Liver (tissue), 9 donors: Measurements from ENCODE around the gene DDX54. TPM values are rescaled to one million over a fixed set of nuclear protein-coding genes. Genes with fewer than 3 reads are reported as not detected.

Experiments
- DNase-seq: peaks from one replicate; pipeline ENCODE4 v3.0.0-alpha.2; 2017; ENCODE audit warnings: low spot score
- H3K27ac ChIP-seq, 2 donors: one replicate each; pipeline ENCODE4 v1.7.0; 2013; ENCODE audit warnings: inconsistent platforms in 2 of 2, low read length in 2 of 2, control low read depth in 1 of 2, low read depth in 1 of 2, mild to moderate bottlenecking in 1 of 2
- H3K27me3 ChIP-seq, 4 donors: one replicate each; pipeline versions ENCODE4 v1.6.1 to v1.7.0; 2013; ENCODE audit warnings: low read length in 3 of 4, inconsistent platforms in 1 of 4, mild to moderate bottlenecking in 1 of 4, moderate library complexity in 1 of 4; ENCODE audit not compliant: control insufficient read depth in 4 of 4, insufficient read depth in 4 of 4
- H3K36me3 ChIP-seq, 4 donors: one replicate each; pipeline versions ENCODE4 v1.6.1 to v1.7.0; 2013; ENCODE audit warnings: low read length in 3 of 4, mild to moderate bottlenecking in 3 of 4, low read depth in 1 of 4, moderate library complexity in 1 of 4; ENCODE audit not compliant: control insufficient read depth in 4 of 4, insufficient read depth in 3 of 4
- H3K4me1 ChIP-seq, 4 donors: one replicate each; pipeline versions ENCODE4 v1.6.1 to v1.7.0; 2013; ENCODE audit warnings: low read length in 3 of 4, mild to moderate bottlenecking in 3 of 4, moderate library complexity in 1 of 4; ENCODE audit not compliant: control insufficient read depth in 4 of 4, insufficient read depth in 4 of 4
- H3K4me3 ChIP-seq, 3 donors: one replicate each; pipeline versions ENCODE4 v1.6.1 to v1.7.0; 2013; ENCODE audit warnings: low read length in 3 of 3, control low read depth in 1 of 3, low read depth in 1 of 3, mild to moderate bottlenecking in 1 of 3
- H3K9ac ChIP-seq, 2 donors: one replicate each; pipeline ENCODE4 v1.7.0; 2013; ENCODE audit warnings: low read length in 2 of 2, mild to moderate bottlenecking in 2 of 2, moderate library complexity in 2 of 2, control low read depth in 1 of 2, low read depth in 1 of 2
- H3K9me3 ChIP-seq, 4 donors: one replicate each; pipeline versions ENCODE4 v1.6.1 to v1.7.0; 2013; ENCODE audit warnings: low read length in 3 of 4; ENCODE audit not compliant: control insufficient read depth in 4 of 4
- EGR1 ChIP-seq, 2 donors: IDR thresholded peaks; 2 replicates each; pipeline ENCODE4 v1.6.1; 2016 to 2018; ENCODE audit warnings: antibody characterized with exemption in 2 of 2, low read depth in 2 of 2
- FOXA1 ChIP-seq: IDR thresholded peaks from 2 replicates; pipeline ENCODE4 v1.6.1; 2016; ENCODE audit warnings: antibody characterized with exemption
- GABPA ChIP-seq, 2 donors: IDR thresholded peaks in 1 of 2; conservative IDR thresholded peaks in 1 of 2; 2 replicates each; pipeline ENCODE4 v1.6.1; 2016; ENCODE audit warnings: antibody characterized with exemption in 2 of 2, mild to moderate bottlenecking in 1 of 2, moderate library complexity in 1 of 2
- HNF4A ChIP-seq, 2 donors: conservative IDR thresholded peaks; 2 replicates each; pipeline ENCODE4 v1.6.1; 2016; ENCODE audit warnings: antibody characterized with exemption in 2 of 2, mild to moderate bottlenecking in 2 of 2
- HNF4G ChIP-seq: IDR thresholded peaks from 2 replicates; pipeline ENCODE4 v1.6.1; 2016; ENCODE audit warnings: antibody characterized with exemption
- JUND ChIP-seq, 2 donors: IDR thresholded peaks; 2 replicates each; pipeline ENCODE4 v1.6.1; 2016; ENCODE audit warnings: antibody characterized with exemption in 2 of 2
- RAD21 ChIP-seq, 2 donors: IDR thresholded peaks; 2 replicates each; pipeline ENCODE4 v1.6.1; 2016; ENCODE audit warnings: antibody characterized with exemption in 2 of 2, mild to moderate bottlenecking in 2 of 2
- RXRA ChIP-seq, 2 donors: IDR thresholded peaks; 2 replicates each; pipeline ENCODE4 v1.6.1; 2017 to 2018; ENCODE audit warnings: antibody characterized with exemption in 2 of 2, mild to moderate bottlenecking in 1 of 2
- SP1 ChIP-seq: IDR thresholded peaks from 2 replicates; pipeline ENCODE4 v1.6.1; 2018; ENCODE audit warnings: antibody characterized with exemption, mild to moderate bottlenecking
- TAF1 ChIP-seq: conservative IDR thresholded peaks from 2 replicates; pipeline ENCODE4 v1.6.1; 2016; ENCODE audit warnings: antibody characterized with exemption, mild to moderate bottlenecking
- WGBS: extraction: QIAGEN DNeasy Blood & Tissue Kit; methylation state at CpG from one replicate; pipeline ENCODE4 v1.1.7; 2013; 5-methylcytosine and 5-hydroxymethylcytosine counted together
- polyA plus RNA-seq, 2 donors: library from polyadenylated mRNA; stranded (reverse) in 1 of 2; unstranded in 1 of 2; fragments of 200-250 nt in 1 of 2; fragments of >200 nt in 1 of 2; fragmentation: Nextera tagmentation in 1 of 2; extraction: Ambion mirVana in 1 of 2; gene quantifications; one replicate each; pipeline versions ENCODE4 v1.2.1 to v1.2.3, GENCODE V29; 2013 to 2015
- total RNA-seq, 2 donors: library from RNA; depleted of rRNA; stranded (reverse); fragments of >200 nt; gene quantifications; one replicate each; pipeline ENCODE4 v1.2.3, GENCODE V29; 2014
- TF ChIP-seq, protein P1 (sequence below): IDR thresholded peaks from 2 replicates; pipeline ENCODE4 v1.6.1; 2016; ENCODE audit warnings: antibody characterized with exemption
- TF ChIP-seq, protein P2 (sequence below): IDR thresholded peaks from 2 replicates; pipeline ENCODE4 v1.6.1; 2016; ENCODE audit warnings: antibody characterized with exemption
- donor health status: healthy.
- donor health status: healthy.
- donor health status: healthy.
- donor health status: healthy.
- donor health status: healthy.

DDX54 gene
- total and polyA plus RNA-seq, 4 donors: 20.2 to 28.4 (median 21.6) TPM

DNA sequence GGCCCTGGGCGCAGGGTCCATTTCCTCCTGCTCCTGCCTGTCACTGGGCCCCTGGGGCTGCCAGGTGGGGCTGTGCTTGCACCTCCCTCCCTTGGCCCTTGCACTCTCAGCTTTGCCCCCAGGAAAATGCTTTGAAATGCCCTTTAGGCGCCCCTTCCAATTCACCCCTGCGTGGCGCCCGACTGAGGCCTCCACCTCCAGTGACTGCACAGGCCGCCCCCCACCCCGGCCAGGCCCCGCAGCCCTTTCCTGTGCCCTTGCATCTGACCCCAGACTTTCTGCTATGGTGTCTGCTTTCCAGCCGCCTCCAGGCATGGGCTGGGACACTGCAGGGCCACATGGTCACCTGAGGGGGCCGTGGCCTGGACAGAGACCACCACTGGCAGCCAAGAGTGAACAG is 17.4 kb downstream of the DDX54 start (continued):
- TF ChIP-seq, protein P1, sequence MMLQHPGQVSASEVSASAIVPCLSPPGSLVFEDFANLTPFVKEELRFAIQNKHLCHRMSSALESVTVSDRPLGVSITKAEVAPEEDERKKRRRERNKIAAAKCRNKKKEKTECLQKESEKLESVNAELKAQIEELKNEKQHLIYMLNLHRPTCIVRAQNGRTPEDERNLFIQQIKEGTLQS: no peak

DNA sequence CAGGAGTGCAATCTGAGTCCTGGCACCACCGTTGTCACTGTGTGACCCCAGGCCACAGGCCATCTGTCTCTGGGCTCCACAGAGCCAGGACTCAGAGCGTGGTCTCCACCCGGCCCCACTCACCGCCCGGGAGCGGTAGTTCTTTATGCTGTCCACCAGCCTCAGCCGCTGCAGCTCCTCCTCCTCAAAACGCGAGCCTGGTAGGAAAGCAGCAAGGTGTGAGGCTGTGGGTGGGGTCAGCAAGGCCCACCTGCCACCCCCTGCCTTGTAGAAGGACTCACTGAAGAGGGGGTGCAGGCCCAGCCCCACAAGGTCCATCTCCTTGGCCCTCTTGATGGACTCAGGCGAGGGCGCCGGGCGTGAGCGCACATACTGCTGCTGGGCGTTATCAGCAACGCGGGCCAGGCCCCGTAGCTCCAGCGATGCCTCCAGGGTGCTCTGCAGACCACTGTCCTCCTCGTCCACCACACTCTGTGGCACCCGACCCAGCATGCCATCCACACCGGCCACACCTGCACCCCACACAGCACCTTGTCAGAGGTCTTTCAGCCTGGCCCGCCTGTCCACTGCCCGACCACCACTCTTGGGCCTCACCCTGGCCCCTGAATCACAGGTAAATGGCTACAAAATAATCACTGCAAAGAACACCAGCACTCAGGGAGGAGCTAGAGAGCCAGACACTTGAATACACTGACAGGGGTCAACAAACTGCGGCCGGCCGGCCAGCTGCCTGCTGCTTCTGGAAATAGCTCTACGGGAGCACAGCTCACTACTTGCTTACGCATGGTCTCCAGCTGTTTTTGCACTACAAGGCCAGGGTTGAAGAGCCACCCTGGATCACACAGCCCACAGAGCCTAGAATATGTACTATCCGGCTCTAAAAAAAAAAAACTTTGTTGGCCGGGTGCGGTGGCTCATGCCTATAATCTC is 19.5 kb downstream of the DDX54 start:
- WGBS: 93% methylated on average over 32 of the region's 32 CpGs
- Histone ChIP-seq H3K4me3 (no peak overlapping the region), H3K4me1 (peaks cover 0 to 9% (median 4%) of the 10 kb centered on the region in 4 donors), H3K9ac (no peak overlapping the region), H3K27ac (no peak overlapping the region), H3K27me3 (no peaks in the 10 kb centered on the region), H3K36me3 (peaks cover 20 to 62% (median 34%) of the 10 kb centered on the region in 4 donors), H3K9me3 (no peaks in the 10 kb centered on the region)
- DNase-seq: no peak
- no peak for TF ChIP-seq RAD21 (IDR thresholded peaks at IDR 0.05)
- peak; percentile 40 to 43 for TF ChIP-seq RXRA (IDR thresholded peaks at IDR 0.05)

DNA sequence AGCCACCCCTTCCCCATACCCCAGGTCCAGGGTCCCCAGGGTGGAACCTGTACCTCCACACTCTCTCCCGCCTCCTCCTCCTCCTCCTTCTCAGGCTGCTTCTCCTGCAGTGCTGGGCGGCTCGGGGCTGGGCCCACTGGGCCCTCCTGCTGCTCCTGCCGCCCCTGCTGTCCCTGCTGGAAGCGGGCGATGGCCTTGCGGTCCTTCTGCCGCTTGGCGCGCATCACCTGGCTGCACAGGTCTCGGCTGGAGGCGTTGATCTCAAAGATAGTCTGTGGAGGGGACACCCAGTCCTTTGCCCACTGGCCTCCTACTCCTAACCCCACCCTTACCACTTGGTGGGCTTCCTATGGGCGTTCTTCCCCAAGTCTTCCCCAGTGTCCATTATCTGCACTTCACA is 21.3 kb downstream of the DDX54 start:
- Histone ChIP-seq H3K36me3 (peaks cover 21 to 66% (median 29%) of the 10 kb centered on the region in 4 donors), H3K9me3 (no peaks in the 10 kb centered on the region), H3K4me3 (no peak overlapping the region), H3K27me3 (no peaks in the 10 kb centered on the region), H3K9ac (no peak overlapping the region), H3K4me1 (peaks cover 0 to 9% (median 4%) of the 10 kb centered on the region in 4 donors), H3K27ac (no peak overlapping the region)
- no peak for TF ChIP-seq TAF1
- no peak for TF ChIP-seq GABPA (IDR thresholded peaks at IDR 0.05 in 1 of 2, conservative IDR thresholded peaks at IDR 0.05 in 1 of 2)
- no peak for TF ChIP-seq HNF4G
- TF ChIP-seq EGR1 (IDR thresholded peaks at IDR 0.05; ENCODE audit: low read depth in 2 of 2): no peak
- TF ChIP-seq FOXA1: no peak
- TF ChIP-seq JUND (IDR thresholded peaks at IDR 0.05): no peak
- TF ChIP-seq, protein P2, sequence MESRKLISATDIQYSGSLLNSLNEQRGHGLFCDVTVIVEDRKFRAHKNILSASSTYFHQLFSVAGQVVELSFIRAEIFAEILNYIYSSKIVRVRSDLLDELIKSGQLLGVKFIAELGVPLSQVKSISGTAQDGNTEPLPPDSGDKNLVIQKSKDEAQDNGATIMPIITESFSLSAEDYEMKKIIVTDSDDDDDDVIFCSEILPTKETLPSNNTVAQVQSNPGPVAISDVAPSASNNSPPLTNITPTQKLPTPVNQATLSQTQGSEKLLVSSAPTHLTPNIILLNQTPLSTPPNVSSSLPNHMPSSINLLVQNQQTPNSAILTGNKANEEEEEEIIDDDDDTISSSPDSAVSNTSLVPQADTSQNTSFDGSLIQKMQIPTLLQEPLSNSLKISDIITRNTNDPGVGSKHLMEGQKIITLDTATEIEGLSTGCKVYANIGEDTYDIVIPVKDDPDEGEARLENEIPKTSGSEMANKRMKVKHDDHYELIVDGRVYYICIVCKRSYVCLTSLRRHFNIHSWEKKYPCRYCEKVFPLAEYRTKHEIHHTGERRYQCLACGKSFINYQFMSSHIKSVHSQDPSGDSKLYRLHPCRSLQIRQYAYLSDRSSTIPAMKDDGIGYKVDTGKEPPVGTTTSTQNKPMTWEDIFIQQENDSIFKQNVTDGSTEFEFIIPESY: no peak
- TF ChIP-seq HNF4A (conservative IDR thresholded peaks at IDR 0.05): no peak
- no peak for TF ChIP-seq SP1
- TF ChIP-seq RXRA (IDR thresholded peaks at IDR 0.05): no peak
- 97% methylated on average over 13 of the region's 13 CpGs for WGBS
- DNase-seq: no peak

GRCh38 chr12:113163030-113163360 is 22.3 kb downstream of the DDX54 start:
- WGBS: 95% methylated on average over 12 of the region's 12 CpGs
- Histone ChIP-seq H3K27ac (no peak overlapping the region), H3K9ac (no peak overlapping the region), H3K4me1 (peaks cover 0 to 9% (median 4%) of the 10 kb centered on the region in 4 donors), H3K27me3 (no peaks in the 10 kb centered on the region), H3K4me3 (no peak overlapping the region), H3K9me3 (no peaks in the 10 kb centered on the region), H3K36me3 (peaks cover 16 to 68% (median 26%) of the 10 kb centered on the region in 4 donors)
- TF ChIP-seq HNF4G: no peak
- DNase-seq: no peak
